HG03439 (cell line): ENCODE measurements around the gene UBE2J1.
"Not testable (repeated sequence)": the region's sequence is repeated elsewhere in the genome, so short reads cannot be mapped to it uniquely, and the experiment has no call there.

ENCODE experiments used
- ATAC-seq: cut with Tn5 transposase; IDR thresholded peaks from one replicate; pipeline ENCODE4 v1.9.1; 2021; ENCODE audit warnings: mild to moderate bottlenecking, moderate library complexity; ENCODE audit not compliant: unreplicated experiment

Gene UBE2J1, protein sequence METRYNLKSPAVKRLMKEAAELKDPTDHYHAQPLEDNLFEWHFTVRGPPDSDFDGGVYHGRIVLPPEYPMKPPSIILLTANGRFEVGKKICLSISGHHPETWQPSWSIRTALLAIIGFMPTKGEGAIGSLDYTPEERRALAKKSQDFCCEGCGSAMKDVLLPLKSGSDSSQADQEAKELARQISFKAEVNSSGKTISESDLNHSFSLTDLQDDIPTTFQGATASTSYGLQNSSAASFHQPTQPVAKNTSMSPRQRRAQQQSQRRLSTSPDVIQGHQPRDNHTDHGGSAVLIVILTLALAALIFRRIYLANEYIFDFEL

DNA sequence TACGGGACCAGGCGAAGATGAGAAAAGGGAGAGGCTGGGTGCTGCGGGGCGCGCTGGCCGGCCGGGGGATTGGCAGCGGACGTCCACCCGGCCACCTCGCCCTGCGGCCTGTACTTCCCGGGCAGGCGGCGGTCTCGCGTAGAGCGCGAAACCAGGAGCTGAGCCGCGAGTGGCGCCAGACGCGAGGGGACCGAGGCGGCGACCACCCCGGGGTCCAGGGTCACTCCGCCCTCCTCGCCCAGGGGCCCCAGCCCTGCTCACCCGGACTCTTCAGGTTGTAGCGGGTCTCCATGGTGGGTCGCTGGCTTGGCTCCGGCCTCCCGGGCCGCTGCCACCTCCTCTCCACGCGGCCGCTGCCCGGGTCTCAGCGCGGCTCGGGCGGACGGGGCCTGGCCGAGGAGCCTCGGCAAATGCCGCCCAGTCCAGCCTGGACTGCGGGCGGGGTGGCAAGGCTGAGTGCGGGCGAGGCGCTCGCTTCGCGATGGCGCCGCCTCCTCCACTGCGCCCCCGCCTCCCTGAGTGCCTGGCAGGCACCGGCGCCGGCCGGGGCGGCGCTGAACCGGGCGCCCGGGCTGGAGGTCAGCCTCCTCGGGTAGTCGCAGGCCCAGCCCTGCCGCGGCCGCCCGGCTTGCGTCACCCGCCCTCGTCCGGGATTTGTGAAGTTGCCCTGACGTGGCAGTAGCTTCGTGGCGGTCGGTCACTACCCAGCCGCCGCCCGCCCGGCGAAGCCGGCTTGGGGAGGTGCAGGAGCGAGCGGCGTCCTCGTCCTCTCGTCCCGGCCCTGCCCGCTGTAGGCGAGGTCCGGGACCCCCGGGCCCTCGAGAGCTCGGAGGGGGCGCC, at the start of gene UBE2J1:
TSS of gene UBE2J1 (minus strand) at position 445 of the 840 bp plus-strand sequence. CDS start at position 292, 153 bp downstream.
- peak; percentile 47 for ATAC-seq

DNA sequence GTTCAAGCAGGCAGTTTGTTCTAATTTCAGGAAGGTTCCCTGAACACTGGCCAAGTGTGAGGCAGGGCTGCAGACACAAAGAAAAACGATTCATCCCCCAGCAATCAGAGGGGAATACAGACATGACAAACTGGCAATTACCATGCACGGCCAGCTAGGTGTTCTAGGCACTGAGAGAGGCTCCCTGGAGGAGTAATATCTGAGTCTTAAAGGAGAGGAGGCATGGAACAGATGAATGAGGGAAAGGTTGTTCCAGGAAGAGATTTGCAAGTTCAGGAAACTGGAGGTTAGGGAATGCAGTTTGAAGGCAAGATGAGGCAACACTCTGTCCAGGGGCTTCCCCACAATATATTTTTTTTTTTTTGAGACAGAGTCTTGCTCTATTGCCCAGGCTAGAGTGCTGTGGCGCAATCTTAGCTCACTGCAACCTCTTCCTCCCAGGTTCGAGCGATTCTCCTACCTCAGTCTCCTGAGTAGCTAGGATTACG, 48.4 kb upstream of the UBE2J1 start:
- ATAC-seq = no peak

DNA sequence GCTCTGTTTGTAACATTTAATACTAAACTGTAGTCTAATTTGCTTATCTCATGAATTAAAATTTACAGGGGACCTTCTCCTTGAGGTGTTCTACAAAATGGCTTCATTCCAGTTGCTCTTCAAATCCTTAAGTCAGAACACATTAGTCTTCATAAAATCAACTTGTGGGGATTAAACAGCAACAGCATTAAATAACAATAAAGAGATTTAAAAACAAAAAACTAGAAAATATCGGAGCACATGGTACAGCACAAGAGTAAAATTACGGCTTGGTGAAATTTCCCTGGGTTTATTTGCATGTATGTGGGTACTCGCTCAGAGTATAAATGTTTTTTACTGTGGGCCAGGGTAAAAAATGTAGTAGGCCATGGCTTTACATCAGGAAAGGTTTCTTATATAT, 47.5 kb upstream of the UBE2J1 start:
- ATAC-seq = no peak

DNA sequence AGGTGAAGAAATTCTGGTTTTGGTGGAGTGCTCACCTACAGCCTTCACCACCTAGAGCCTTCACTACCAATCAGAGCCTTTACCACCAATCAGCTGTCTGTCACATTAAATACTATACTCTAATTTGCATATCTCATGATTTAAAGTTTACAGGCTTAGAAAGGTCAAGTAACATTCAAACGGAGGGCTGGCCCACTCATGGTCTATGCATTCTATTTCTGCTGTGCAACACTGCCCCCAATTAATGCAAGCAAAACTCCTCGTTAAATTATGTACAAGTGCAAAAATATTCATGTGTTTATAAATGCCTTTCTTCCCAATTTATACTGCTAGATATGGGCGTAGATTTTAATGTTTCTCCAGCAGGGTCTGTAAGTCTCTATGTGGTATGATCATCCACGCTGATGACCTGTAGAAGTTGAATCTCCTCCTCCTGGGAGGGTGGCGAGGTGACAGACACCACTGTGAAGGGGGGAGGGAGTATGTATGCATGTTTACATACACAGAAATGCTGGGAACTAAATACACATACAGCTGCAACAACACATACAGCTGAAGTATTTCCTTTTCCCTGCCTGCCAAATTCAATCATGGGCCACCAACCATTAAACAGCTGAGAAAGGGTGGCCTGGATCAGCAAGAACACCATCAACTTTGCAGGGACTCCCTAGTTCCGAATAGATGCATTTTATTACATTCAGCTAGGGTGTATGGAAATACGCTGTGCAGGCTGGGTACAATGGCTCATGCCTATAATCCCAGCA, 46.4 kb upstream of the UBE2J1 start:
- ATAC-seq = no peak

DNA sequence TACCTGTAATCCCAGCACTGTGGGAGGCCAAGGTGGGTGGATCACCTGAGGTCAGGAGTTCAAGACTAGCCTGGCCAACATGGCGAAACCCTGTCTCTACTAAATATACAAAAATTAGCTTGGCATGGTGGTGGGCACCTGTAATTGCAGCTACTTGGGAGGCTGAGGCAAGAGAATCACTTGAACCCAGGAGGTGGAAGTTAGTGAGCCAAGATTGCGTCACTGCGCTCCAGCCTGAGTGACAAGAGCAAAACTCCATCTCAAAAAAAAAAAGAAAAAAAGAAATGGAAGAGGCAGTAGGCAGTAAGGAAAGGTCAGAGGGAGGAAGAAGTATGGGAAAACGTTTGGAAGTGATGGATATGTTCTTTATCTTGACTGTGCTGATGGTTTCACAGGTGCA, 45.4 kb upstream of the UBE2J1 start:
- not testable (repeated sequence) for ATAC-seq

DNA sequence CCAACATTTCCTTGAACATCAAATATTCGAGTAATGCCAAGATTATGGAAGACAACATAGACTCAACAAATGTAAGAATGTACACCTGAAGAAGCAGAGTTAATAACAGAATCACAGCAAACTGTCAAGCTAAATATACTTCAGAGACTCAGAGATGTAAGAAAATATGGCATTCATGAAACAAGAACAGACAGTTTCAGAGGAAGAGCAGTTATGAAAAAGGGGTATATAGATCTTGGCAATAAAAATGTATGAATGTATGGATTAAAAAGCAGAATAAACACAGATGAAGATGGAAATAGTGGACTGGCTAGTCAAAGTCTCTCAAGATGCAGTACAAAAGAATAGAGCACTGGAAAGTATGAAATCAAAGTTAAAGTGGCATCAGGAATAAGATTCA, 41.1 kb upstream of the UBE2J1 start:
- no peak for ATAC-seq

DNA sequence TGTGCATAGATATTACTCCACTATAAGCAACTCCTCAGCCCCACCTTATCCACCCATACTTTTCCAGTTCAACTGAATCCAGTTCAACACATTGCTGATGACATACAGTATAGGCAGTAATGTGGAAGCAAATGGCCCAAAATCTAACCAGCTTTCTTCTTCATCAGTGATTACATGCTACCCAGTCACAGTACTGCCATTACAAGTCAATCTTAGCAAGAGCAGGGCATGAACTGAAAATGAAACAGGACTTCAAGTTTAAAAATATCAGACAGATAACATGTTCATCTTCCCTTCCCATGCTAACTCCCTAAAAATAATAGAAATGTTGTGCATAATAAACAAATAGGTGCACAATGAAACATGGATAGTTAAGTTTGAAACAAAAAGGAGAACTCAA, 40.3 kb upstream of the UBE2J1 start:
- no peak for ATAC-seq

DNA sequence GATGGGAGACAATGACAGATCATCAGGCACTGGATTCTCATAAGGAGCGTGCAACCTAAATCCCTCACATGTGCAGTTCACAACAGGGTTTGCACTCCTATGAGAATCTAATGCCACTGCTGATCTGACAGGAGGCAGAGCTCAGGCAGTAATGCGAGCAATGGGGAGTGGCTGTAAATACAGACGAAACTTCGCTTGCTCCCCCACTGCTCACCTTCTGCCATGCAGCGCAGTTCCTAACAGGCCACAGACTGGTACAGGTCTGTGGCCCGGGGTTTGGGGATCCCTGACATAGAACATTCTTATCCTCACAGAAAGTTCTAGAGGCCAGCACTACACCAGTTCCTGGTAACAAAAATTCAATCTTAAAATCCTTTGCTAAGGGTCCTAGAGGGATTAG, 36.3 kb upstream of the UBE2J1 start:
- ATAC-seq = no peak

DNA sequence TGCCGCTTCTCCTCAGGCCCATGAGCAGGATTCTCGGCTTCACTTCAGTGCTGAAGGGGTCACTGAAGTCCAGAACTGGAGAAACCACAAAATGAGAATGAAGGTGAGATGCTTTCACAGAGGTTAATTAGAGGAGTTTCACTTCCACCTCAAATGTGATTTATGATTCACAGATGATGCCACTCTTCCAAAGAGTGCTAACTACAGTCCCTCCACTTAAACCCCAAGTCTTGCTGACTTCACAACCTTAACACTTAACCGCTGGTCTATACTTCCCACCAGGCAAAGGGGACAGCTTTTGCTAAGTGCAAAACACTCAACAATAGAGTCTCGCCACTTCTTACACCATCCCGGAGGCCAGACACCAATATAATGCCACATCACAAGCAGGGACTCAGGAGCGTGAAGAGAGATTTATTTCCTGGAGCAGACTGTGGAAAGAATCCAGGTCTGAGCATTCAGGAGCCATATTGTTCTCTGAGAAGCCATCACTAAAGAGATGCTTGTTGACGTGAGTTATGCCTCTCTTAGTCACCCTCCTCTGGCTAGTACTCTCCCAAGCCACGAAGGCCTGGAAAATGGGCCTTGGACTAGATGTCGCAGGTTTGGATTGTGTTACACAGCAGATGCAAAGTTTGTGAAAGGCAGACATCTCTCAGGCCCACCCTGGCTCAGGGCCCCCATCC, 35.1 kb upstream of the UBE2J1 start:
- ATAC-seq = peak; percentile 91

DNA sequence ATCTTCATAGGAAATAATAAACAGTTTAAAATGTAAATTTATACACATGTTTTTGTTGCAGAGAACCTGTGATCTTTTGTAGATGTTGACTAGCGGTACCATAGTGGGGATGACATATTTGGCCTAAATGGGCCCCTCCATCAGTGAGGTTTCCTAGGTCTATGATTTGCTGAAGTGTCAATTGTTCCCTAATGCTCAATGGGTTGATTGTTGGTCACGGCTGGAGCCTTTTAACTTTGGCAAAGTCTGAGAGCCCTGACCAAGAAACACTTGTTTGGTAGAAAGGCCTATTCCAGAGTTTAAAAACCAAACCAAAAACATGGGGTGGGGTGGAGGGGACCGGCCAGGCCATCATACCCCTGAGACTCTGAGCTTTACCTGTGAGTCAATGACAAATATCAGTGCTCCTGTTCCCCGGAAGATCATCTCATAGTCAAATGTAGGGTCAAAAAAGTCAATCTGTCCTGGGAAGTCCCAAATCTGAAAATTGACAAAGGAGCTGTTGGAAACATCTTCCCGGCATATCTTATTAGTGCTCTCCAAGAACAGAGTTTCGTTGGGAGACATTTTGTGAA, 34.5 kb upstream of the UBE2J1 start:
- peak; percentile 11 for ATAC-seq

DNA sequence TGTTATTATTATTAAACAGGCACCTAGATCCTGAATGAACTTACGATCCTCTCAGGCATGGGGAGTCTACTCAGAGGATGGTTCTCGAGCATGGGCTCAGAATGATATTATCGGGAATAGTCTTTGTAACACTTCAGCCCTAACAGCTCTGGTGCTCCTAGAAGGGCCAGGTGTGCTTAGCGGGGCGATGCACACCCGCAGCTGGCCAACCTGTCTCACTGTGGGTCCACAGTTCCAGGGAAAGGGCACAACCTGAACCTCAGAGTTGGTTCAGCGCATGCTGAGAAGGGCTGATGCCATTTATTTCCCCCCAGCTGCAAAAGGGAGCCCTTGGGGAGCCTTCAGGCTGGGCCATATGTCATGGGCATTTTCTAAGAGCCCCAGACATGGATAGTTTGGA, 33.3 kb upstream of the UBE2J1 start:
- ATAC-seq = no peak

DNA sequence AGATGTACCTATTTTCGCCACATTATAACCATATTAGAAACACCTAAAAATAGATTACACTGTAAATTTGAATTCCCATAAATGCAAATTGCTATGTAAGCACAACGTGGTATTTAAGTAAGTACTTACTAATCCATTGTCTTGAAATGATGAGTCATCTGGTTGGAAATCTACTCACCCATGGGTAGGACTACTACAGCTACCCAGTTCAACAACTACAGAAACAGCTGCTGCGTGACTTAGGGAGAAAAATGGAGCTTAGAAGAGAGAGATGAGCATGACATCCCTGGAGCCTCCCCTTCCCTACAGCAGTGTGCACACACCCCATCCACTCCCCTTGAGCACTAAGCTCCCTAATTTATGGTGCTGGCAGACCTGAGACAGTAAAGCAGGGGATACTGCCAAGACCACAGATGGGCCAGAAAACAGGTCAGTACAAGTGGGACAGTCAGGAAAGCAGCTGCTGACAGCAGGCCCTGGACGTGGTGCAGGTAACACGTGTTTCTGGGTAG, 32.7 kb upstream of the UBE2J1 start:
- no peak for ATAC-seq

DNA sequence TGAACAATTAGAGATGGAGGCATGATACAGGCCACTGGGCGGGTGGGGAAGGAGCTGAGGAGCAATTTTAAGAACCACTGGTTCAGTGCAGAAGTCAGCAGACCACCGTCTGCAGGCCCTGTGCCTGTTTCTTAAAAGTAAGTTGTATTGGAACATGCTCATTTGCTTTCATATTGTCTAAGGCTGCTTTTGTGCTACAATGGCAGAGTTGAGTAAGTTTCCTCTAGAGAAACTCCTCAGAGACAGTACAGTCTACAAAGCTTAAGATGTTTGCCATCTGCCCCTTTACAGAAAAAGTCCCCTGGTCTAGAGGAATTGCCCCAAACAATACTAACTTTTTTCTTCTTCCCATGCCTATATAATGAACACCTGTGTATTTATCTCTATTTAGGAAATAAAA, 28.5 kb upstream of the UBE2J1 start:
- ATAC-seq = no peak

DNA sequence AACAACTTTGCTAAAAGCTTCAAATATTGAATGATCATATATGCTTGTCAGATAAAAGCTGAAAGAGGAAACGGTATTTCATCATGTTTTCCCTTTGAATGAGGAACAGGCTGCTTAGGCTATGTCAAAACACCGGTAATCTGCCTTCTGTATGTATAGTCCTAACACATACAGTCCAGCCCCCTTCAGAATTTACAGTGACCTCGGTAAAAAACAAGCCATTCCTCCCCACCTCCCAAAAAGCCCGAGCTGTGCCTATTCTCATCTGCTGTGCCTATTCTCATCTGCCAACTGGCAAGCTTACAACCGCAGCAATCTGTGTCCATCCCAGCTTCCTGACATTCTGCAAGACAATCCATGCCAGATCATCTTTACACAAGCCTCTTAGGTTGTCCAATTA, 26.8 kb upstream of the UBE2J1 start:
- ATAC-seq = no peak

DNA sequence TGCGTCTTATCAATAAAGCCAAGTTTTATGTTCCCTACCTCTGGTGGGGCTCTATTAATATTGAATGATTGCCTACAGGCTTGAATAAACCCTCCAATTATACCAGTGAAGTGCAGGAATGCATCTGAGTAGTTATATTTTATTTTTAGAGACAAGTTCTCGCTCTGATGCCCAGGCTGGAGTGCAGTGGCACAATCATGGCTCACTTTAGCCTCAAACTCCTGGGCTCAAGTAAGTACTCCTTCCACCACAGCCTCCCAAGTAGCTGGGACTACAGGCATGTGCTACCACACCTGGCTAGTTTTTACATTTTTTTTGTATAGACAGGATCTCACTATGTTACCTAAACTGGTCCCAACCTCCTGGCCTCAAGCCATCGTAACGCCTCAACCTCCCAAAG, 26.1 kb upstream of the UBE2J1 start:
- ATAC-seq = no peak

DNA sequence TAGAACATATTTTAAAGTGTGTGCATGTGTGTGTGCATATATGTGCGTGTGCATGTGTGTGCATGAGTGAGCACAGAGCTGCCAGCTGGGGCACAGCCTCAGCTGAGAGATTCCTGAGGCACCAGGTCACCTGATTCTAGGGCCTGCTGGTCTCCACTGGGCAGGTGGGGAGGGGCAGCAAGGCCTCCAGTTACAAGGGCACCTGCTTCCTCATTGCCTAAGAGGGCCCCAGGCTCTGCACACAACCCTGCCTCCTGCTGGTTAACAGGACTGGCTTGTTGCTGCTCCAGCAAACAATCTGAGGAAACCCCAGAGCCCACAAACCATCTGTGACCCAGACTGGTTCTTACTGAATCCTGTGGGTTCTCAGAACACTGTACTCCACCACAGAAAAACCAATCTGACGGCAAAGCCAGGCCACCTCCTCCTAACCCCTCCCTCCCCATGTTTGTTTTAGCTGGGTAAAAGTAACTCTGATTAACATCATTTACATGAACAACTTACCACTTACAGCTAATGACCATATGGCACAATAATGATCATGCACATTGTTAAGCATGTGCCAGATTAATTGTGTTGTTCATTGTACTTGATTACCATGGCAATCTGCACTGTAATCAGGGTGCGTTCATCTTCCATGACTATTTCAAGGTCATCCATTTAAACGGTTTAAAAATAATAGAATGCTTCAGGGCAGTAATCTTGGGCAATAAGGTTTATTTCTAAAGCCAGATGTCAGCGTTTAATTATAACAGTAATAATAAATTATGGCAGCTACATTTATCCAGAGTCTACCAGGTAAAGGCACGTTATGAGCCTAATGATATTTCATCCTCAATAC, 23.1 kb upstream of the UBE2J1 start:
- peak; percentile 63 for ATAC-seq

DNA sequence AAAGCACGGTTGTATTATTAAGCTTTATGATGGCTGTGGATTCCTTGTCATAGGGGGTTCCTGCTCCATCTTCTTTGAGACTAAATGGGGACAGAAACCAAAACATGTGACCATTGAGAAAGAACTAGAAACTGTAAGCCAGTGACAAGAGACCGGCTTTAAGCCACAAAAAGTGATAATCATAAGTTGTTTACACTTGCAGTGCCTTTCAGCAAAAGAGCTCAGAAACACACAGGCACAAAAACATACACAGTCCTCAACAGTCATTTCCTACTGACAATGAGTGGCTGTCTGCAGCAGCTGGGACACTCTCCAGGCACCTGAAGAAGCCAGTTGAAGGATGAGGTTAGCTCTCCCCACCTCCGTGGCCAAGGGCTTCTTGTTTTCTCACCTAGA, 20.0 kb upstream of the UBE2J1 start:
- ATAC-seq = peak; percentile 45

DNA sequence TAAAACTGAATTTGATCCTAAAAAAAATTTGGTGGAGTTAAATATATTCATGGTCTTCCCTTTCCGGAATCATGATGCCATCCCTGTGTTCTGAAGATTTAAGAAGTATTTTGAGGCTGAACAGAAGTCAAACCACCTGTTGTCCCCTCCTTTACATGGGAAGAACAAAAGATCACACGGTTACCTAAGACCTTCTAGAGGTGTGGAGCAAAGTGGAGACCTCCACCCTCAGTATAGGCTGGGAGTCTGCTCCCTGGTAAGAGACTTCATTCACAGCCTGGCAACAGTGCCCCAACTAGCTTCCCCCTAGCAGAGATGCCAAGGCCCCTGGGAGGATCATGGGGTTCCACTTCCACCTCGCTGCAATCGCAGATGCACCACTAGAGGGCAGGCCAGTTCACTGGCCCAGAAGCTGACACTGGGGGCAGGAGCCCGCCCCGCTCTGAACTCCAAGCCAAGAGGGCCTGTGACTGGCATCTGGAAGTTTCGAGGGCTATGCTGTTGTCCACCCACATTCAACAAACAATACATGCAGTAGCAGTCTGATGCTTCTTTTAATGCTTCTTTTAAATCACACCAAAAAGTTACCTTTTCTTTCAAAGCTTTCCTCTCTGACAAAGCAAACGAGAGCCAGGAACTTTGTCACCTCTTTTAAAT, 19.5 kb upstream of the UBE2J1 start:
- ATAC-seq = peak; percentile 75

DNA sequence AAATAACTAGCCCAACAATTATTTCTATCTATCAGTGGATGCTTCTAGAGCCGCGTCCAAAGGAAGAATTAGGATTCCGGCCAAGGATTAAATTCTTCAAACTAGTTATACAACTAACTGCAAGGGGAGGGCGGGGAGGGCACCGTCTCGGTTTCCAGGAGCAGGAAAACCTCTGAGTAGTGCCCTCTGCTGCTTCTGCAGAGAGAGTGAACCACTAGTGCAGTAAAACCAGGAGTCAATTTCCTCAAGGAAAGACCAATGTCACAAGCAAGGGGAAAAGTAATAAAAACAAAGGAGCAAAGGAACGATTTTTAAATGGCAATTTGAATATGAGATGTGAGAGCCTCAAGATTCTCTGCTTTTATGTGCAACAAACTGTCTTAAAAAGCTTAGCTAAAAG, 16.5 kb upstream of the UBE2J1 start:
- ATAC-seq = no peak
